ENCODE results near the gene CCL22. TPM values are rescaled to one million over a fixed set of nuclear protein-coding genes. Genes with fewer than 3 reads are reported as not detected.
"Not testable (repeated sequence)": the region's sequence is repeated elsewhere in the genome, so short reads cannot be mapped to it uniquely, and the experiment has no call there.

The CCL22 gene
- polyA plus RNA-seq, 4 donors: 0.04 to 0.19 (median 0.13) TPM

GRCh38 chr16:57391300-57391699 is 32.7 kb downstream of the CCL22 start:
- DNase-seq (ENCODE audit: low read depth in 4 of 4, low spot score in 2 of 4): no peak

- no peak for DNase-seq (ENCODE audit: low read depth in 4 of 4, low spot score in 2 of 4)
These were observed 33.1 kb downstream of the CCL22 start for GRCh38 chr16:57391708-57392107.

GRCh38 chr16:57392694-57393093 is 34.1 kb downstream of the CCL22 start:
- no peak for DNase-seq (ENCODE audit: low read depth in 4 of 4, low spot score in 2 of 4)

- DNase-seq (ENCODE audit: low read depth in 4 of 4, low spot score in 2 of 4): no peak
These were observed 35.9 kb downstream of the CCL22 start for GRCh38 chr16:57394444-57394843.

- no peak for DNase-seq (ENCODE audit: low read depth in 4 of 4, low spot score in 2 of 4)
These were observed 36.4 kb downstream of the CCL22 start for GRCh38 chr16:57395026-57395425.

GRCh38 chr16:57396786-57397185 is 38.2 kb downstream of the CCL22 start:
- DNase-seq (ENCODE audit: low read depth in 4 of 4, low spot score in 2 of 4): no peak

- not testable (repeated sequence) for DNase-seq (ENCODE audit: low read depth in 4 of 4, low spot score in 2 of 4)
These were observed 38.9 kb downstream of the CCL22 start for GRCh38 chr16:57397493-57397892.

GRCh38 chr16:57401943-57402640 is 43.5 kb downstream of the CCL22 start:
- DNase-seq (ENCODE audit: low read depth in 4 of 4, low spot score in 2 of 4): no peak

DNA sequence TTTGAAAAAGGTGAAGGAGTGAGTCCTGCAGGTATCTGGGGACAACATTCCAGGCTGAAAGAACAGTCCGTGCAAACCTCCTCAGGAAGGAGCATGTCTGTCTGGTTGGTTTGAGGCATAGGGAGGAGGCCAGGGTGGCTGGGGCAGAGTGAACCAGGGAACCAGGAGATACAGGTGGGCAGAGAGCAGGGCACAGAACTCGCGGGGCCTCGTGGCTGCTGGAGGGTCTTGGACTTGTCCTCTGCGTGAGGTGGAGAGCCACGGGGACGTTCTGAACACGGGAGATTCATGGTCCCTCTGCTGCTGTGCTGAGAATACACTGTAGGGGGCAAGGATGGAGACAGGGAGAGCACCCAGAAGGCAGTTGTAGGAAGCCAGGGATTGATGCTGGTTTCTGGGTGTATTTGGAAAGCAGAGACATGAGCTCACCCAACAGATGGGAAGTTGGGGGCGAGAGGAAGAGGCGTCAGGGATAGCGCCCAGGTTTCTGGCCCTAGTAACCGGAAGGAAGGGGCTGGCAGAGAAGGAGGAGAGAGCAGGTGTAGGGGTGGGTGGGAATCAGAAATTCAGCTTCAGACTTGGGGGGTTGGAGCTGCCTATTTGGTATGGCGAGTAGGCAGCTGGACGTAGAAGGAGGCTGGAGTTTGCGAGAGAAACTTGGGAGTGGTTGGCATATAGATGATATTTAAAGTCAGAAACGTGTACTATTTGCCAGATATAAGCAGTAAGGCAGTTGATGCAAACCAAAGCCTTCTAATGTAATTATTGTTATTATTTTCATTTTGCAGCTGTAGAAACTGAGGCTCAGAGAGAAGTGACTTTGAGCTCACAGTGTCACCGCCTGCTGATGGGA is 45.6 kb downstream of the CCL22 start, which contains the start of gene CCL17:
CCL17 (plus strand) TSS at position 803 of the 853 bp plus-strand sequence. CDS start 9,166 bp downstream, outside the sequence.
- no peak for DNase-seq (ENCODE audit: low read depth in 4 of 4, low spot score in 2 of 4)

DNA sequence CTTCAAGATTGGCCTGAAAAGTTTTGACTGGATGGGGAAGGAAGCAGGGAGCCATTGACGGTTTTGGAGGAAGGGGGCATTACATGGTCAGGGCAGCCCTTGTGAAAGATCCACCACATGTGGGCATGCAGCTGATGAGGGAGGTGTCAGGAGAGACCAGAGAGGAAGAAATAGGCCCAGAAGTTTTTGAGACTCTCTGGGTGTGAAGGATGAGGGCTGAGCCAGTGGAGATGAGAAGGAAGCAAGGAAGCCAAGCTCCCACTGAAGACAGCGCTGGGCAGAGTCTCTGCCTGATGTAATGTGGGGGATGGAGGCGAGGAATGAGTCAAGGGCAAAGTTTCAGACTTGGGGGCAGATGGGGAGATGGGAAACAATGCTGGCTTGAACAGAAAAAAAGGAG is 46.5 kb downstream of the CCL22 start:
- DNase-seq (ENCODE audit: low read depth in 4 of 4, low spot score in 2 of 4): no peak

GRCh38 chr16:57406881-57407280 is 48.3 kb downstream of the CCL22 start:
- no peak for DNase-seq (ENCODE audit: low read depth in 4 of 4, low spot score in 2 of 4)

DNA sequence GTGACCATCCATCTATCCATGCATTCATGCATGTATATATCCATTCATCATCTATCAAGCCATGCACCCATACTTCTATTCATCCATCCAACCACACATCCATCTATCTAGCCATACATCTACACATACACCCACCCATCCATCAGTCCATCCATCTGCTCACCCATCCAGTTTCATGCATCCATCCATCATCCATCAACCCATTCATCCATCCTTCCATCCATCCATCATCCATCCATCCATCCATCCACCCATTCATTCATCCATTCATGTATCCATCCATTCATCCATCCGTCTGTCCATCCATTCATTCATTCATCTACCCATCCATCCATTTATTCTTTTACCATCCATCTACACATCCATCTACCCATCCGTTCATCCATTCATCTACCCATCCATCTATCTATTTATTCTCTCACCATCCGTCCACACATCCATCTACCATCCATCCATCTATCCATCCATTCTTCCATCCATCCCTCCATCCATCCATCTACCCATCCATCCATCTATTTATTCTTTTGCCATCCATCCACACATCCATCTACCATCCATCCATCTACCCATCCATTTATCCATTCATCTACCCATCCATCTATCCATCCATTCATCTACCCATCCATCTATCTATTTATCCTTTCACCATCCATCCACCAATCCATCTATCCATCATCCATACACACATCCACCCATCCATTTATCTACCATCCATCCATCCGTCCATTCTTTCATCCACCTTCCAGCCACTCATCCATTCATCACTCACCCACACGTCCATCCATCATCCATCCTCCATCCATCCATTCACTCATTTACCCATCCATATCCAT is 49.2 kb downstream of the CCL22 start:
- no peak for DNase-seq (ENCODE audit: low read depth in 4 of 4, low spot score in 2 of 4)

- no peak for DNase-seq (ENCODE audit: low read depth in 4 of 4, low spot score in 2 of 4)
These were observed 50.5 kb downstream of the CCL22 start for GRCh38 chr16:57409065-57409464.

- no peak for DNase-seq (ENCODE audit: low read depth in 4 of 4, low spot score in 2 of 4)
These were observed 51.4 kb downstream of the CCL22 start for GRCh38 chr16:57409870-57410587.

GRCh38 chr16:57411362-57411976 is 52.9 kb downstream of the CCL22 start:
- DNase-seq (ENCODE audit: low read depth in 4 of 4, low spot score in 2 of 4): no peak

- DNase-seq (ENCODE audit: low read depth in 4 of 4, low spot score in 2 of 4): no peak
These were observed 54.0 kb downstream of the CCL22 start for GRCh38 chr16:57412584-57412983.

DNA sequence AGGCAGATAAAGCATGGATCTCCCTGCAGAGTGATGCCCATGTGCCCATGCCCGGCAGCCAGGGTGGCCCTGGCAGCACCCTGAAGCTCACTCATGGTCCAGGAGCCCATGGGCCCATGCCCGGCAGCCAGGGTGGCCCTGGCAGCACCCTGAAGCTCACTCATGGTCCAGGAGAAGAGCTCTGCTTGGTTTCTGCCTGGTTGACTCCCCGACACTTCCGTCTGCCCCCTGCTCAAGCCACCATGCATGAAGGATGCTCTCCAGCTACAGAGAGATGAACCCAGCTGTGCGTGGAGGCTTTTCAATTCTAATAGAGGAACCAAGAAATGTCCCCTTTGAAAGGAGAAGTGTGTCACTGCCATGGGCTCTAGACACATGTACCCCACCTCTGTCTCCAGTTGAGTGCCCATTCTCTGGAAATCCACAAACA is 54.7 kb downstream of the CCL22 start:
- DNase-seq (ENCODE audit: low read depth in 4 of 4, low spot score in 2 of 4): no peak

GRCh38 chr16:57413733-57414132 is 55.1 kb downstream of the CCL22 start:
- DNase-seq (ENCODE audit: low read depth in 4 of 4, low spot score in 2 of 4): no peak
